NCI-H2227 treated with DMSO at 0.1 percent for 48 hours (cell line): Measurements from ENCODE around the gene ARL13B.
A peak's percentile ranks its signal among the peaks of the same experiment; 100 is the strongest.
"Not testable (repeated sequence)": the region's sequence is repeated elsewhere in the genome, so short reads cannot be mapped to it uniquely, and the experiment has no call there.

Experiments
- DNase-seq: peaks from one replicate; lab custom pipeline; 2025; lab: John Stamatoyannopoulos, UW

ARL13B gene

DNA sequence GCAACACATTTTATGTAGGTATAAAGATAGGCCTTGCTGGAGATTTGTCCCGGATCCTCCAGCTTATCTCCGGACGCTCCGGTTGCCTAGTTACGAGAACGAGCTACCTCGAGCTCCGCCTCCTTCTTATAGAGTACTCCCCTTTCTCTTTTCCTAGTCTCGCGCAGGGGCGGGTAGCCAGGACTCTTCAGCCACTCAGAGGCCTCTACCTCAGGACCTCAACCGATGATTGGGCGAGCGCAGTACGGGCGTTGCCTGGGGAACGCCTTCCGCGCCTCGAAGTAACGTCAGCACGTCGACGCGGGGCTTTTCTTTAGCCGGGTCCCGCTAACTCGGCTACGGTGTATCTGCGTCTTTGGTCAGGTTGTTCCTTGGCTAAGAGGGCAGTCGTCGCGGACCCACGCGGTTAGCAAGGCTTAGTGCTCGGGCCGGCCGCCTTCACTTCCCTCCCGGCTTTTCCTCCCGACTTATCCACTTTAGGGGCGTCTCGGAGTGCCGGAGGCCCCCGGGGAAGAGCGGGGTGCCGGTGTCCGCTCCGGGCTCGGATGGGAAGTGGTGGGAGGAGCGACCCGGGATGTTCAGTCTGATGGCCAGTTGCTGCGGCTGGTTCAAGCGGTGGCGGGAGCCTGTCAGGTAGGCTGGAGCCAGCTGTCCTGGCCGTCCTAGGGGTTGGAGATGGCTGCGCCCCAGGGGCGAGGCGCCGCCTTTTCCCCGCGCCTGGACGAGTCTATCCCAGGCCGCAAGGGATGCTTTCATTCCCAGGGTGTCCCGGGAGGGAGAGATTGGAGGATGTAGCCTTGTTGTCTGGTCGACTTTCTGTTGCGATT, at the start of gene ARL13B:
Gene ARL13B (plus strand): TSS at position 306 of the 827 bp plus-strand sequence. CDS start 269 bp downstream, at position 575.
- peak; percentile 92 for DNase-seq

DNA sequence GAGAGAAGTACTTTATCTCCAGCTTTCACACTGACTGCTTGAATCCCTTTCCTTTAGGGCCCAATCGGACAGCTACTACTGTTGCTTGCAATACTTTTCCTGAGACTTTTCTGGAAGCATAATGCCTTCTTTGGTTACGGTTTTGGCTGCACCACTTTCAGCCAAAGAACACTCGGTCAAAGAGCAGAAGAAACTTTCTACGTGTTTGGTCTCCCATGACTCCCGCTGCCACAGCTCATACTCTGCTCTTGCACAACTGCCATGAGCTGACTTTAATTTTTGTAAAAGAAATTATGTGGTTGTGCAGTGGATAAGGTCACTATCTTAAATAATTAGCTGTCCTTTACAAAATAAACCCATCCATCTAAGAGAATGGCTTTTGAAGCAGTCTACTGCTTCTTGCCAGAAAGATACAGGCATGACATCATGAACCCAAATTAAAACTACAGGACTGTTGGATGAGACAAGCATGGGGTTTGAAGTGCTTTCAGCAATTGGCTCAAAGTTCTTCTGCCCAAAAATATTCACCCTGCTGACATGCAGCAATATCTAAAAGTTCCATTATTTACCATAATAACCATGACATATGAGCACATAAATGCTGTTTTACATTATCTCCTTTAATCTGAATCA, 48.2 kb upstream of the ARL13B start:
- no peak for DNase-seq

- DNase-seq: no peak
These were observed 45.4 kb upstream of the ARL13B start for GRCh38 chr3:93934366-93935046.

- DNase-seq: no peak
These were observed 43.4 kb upstream of the ARL13B start for GRCh38 chr3:93936549-93936948.

GRCh38 chr3:93937485-93937884, 42.5 kb upstream of the ARL13B start:
- not testable (repeated sequence) for DNase-seq

DNA sequence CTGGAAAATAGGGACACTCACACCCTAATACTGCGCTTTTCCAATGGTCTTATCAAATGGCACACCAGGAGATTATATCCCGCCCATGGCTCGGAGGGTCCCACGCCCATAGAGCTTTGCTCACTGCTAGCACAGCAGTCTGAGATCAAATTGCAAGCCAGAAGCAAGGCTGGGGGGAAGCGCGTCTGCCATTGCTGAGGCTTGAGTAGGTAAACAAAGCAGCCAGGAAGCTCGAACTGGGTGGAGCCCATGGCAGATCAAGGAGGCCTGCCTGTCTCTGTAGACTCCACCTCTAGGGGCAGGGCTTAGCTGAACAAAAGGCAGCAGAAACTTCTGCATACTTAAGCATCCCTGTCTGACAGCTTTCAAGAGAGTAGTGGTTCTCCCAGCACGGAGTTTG, 30.0 kb upstream of the ARL13B start:
- not testable (repeated sequence) for DNase-seq

- DNase-seq: no peak
These were observed 18.9 kb upstream of the ARL13B start for GRCh38 chr3:93961026-93961425.

DNA sequence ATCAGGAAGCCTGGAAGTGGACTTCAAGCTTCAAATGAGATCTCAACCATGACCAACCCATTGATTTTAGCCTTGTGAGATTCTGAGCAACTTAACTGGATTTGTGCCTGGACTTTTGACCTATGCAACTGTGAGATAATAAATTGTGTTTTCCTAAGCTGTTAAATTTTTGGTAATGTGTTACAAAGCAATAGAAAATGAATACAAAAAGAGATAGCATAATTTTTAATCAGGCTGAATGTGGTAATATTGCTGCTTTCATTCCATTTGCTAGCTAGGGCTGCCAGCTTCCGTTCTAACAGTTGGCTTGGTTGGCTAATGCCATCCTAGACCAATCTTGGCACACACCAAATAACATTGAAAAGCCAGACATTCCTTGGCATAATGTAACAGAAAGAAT, 18.5 kb upstream of the ARL13B start:
- DNase-seq: no peak

- no peak for DNase-seq
These were observed 17.2 kb upstream of the ARL13B start for GRCh38 chr3:93962798-93963197.

GRCh38 chr3:93965106-93965505, 14.8 kb upstream of the ARL13B start:
- DNase-seq: not testable (repeated sequence)

DNA sequence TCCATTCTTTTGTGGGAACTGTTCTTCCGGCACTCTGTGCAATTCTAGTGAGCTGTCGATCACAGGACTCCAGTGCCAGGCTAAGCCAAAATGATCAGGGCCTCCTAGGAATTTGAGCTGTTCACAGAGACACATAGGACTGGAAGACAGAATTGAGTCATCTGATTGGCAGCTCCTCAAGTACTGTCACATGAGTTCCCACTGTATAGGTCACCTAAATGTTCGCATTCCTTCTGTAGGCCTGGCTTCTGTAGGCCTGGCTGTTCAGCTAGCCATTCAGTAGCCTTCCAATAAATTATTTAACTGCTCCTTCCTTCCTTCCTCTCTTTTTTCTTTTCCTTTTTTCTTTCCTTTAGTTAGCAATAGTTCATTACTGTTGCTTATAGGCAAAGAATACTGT, 10.5 kb upstream of the ARL13B start:
- DNase-seq: no peak

DNA sequence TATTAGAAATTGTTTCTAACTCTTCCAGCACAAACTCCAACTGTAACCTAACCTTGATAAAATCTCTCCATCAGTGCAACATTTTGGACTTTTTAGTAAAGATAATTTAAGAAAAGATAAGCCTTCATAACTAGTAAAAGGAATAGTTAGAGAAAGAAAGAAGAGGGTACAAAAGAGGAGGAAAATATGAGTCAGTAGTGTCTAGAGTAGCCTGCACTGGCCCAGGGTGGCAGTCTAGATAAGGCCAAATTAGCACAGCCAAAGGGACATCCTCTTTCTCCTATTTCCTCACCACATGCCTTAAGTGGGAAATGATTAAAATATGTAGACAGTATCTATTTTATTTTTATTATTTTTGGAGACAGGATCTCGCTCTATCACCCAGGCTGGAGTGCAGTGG, 10.0 kb upstream of the ARL13B start:
- DNase-seq: no peak

DNA sequence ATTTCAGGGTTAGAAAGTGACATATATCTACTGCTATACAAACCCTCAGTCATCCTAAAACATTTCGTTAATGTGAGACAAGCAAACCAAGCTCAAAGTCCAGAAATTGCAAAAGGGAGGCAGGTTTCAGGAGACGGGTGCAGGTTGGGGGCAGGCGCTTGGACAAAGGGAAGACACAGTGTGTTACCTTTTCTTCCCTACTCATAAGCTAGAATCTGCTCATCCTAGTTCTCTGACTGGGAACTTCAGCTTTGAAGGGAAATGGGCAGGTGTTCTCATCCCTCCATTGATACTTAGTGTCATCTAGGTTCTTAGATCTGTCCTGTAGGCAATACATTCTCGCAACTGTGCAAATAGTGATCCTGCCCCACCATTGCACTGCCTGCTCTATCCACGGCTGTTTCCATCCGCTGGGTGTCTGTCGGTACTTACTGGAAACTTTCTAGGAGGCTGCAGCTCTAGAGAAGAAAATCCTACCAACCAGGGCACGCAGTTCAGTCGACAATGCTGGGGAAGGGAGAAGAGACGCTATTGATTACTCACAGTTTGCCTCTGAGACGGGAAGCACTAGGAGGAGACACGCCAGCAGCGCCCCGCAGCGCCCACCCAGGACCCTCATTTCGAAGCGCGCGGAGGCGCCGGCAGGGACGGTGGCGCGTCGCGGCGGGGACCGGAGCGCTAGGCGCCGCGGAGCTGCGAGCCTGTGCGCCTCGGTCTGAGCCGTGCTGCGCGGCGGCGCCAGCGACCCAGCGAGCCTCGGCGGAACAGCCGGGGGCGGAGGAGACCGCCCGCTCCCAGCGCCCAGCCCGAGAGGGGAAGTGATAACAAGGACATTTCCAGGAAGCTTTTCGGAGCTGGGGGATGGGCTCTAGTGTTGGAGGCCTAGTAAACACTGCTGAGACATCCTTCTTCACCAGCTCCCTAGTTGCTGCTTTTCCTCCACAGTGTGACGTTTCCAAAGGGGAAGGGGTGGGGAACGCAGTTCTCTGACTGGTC, 6.5 kb upstream of the ARL13B start, which contains the start of gene PROS1:
Gene PROS1 (minus strand): TSS at position 766 of the 996 bp plus-strand sequence. CDS start 147 bp downstream, at position 619.
- peak; percentile 64 for DNase-seq

DNA sequence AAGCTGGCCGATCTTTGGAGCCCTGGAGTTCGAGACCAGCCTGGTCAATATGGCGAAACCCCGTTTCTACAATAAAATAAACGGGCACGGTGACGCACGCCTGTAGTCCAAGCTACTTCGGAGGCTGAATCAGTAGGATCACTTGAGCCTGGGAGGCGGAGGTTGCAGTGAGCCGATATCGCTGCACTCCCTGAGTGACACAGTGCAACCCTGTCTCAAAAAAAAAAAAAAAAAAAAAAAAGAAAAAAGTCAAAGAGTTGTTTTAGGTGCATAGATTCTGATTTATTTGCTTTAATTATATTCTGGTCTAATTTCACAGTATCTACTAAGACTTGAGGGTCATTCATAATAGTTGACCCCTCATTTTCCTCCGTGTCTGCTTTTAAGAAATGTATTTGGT, 1.7 kb downstream of the ARL13B start:
- no peak for DNase-seq

DNA sequence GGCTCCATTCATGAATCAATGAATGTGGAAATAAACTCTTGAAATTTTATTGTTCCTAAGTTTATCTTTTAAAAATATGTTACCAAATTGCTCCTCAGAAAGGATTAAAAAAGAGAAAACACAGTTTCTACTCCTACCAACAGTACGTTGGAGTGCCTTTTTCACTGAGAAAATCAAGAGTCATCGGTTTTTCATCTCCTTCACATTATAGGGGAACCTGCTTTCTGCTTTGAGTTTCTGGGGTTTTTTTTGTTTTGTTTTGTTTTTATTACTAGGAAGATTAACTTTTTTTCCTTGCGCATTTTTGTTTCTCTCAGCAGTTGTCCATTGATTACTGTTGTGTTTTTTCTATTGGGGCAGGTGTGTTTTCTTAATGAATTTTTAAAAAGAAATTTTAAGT, 3.5 kb downstream of the ARL13B start:
- DNase-seq: no peak

GRCh38 chr3:93984618-93985017, 4.7 kb downstream of the ARL13B start:
- DNase-seq: no peak

- no peak for DNase-seq
These were observed 8.3 kb downstream of the ARL13B start for GRCh38 chr3:93988283-93988682.

DNA sequence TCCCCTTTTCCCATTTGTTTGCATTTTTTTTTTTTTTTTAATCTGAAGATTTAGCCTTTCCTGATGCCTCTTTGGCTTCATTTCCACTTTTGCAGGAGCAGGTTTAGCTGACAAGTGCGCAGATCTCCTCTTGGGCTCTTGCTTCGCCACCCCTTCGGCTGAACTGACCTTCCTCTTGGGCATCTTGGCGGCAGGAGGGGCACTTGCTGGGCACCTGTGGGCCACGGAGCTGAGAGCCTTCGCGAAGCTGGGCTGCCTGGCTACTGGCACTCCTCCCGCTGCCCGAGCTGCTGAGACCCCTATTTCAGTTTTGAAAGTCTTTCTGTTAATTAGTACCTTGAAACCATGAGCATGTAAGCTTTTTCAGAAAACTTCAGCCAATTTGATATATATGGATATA, 8.8 kb downstream of the ARL13B start:
- no peak for DNase-seq

GRCh38 chr3:93989241-93989640, 9.3 kb downstream of the ARL13B start:
- DNase-seq: no peak

GRCh38 chr3:93991631-93992030, 11.7 kb downstream of the ARL13B start:
- no peak for DNase-seq

DNA sequence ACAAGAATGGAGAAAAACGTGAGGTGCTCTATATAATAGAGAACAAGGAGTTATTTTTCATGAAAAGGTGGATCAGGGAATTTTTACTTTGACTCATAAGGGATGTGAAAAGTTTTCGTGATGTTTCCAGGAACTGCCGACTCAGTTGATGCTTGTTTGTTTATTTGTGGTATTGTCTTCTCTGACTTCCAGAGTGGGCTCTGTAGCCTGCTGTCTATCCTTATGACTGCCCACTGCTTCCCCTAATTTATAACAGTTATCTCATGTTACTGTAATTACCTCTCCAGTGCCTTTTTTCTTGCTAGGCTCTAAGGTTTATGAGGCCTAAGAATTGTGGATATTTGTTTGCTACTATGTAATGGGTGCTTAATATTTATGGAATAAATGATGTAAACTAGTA, 12.3 kb downstream of the ARL13B start:
- no peak for DNase-seq

DNA sequence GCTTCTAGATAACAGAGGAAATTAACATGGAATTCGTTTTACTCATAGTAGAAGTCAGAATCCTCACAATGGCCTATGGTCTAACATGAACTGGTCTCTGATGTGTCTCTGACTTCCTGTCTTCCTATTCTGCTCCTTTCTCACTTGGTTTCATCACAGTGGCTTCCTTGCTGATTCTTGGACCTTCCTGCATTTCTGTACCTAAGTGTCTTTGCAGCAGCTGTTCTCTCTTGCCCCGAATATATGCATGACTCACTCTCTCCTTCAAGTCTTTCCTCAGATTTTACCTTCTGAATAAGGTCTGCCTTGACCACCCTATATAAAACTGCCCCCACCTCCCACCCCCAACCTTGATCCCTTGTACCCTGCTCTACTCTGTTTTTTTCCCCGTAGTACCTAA, 14.1 kb downstream of the ARL13B start:
- DNase-seq: no peak
